ENCODE results near the gene DDB1.

- TF ChIP-seq, protein P1, sequence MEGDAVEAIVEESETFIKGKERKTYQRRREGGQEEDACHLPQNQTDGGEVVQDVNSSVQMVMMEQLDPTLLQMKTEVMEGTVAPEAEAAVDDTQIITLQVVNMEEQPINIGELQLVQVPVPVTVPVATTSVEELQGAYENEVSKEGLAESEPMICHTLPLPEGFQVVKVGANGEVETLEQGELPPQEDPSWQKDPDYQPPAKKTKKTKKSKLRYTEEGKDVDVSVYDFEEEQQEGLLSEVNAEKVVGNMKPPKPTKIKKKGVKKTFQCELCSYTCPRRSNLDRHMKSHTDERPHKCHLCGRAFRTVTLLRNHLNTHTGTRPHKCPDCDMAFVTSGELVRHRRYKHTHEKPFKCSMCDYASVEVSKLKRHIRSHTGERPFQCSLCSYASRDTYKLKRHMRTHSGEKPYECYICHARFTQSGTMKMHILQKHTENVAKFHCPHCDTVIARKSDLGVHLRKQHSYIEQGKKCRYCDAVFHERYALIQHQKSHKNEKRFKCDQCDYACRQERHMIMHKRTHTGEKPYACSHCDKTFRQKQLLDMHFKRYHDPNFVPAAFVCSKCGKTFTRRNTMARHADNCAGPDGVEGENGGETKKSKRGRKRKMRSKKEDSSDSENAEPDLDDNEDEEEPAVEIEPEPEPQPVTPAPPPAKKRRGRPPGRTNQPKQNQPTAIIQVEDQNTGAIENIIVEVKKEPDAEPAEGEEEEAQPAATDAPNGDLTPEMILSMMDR (IDR thresholded peaks at IDR 0.05): no peak
- no peak for TF ChIP-seq EP300 (IDR thresholded peaks at IDR 0.05)
These were observed 20.5 kb upstream of the DDB1 start for GRCh38 chr11:61353131-61354067.

Data from esophagus muscularis mucosa (tissue), 3 donors.